Mesenchymal stem cell (in vitro differentiated cells and primary cell): ENCODE results near the gene TMEM178B.

Experiments used
- DNase-seq: peaks from one replicate; pipeline ENCODE4 v3.0.0-alpha.2; 2013
- H2AFZ ChIP-seq: one replicate; pipeline ENCODE4 v1.6.1; 2013; ENCODE audit warnings: low read depth, mild to moderate bottlenecking, control low read depth, inconsistent platforms, low read length, moderate library complexity
- H2AK5ac ChIP-seq: 2 replicates; pipeline ENCODE4 v1.6.1; 2013; ENCODE audit warnings: low read length, moderate library complexity, mild to moderate bottlenecking, inconsistent platforms; ENCODE audit not compliant: severe bottlenecking
- H2BK120ac ChIP-seq: one replicate; pipeline ENCODE4 v1.6.1; 2013; ENCODE audit warnings: low read depth, mild to moderate bottlenecking, inconsistent platforms, low read length, moderate library complexity
- H2BK12ac ChIP-seq, 2 experiments: one replicate each; pipeline ENCODE4 v1.6.1; 2013; ENCODE audit warnings: inconsistent platforms in 2 of 2, low read length in 2 of 2, mild to moderate bottlenecking in 2 of 2, moderate library complexity in 2 of 2, control low read depth in 1 of 2
- H2BK15ac ChIP-seq: one replicate; pipeline ENCODE4 v1.6.1; 2013; ENCODE audit warnings: mild to moderate bottlenecking, low read depth, inconsistent platforms; ENCODE audit not compliant: poor library complexity, severe bottlenecking
- H2BK5ac ChIP-seq: 2 replicates; pipeline ENCODE4 v1.6.1; 2013; ENCODE audit warnings: low read depth, mild to moderate bottlenecking, low read length, control low read depth, inconsistent platforms; ENCODE audit not compliant: poor library complexity, severe bottlenecking
- H3K14ac ChIP-seq, 2 experiments: one replicate each; pipeline ENCODE4 v1.6.1; 2013; ENCODE audit warnings: inconsistent platforms in 2 of 2, low read length in 2 of 2, control low read depth in 1 of 2, mild to moderate bottlenecking in 1 of 2, moderate library complexity in 1 of 2
- H3K18ac ChIP-seq, 2 experiments: one replicate each; pipeline ENCODE4 v1.6.1; 2013; ENCODE audit warnings: inconsistent platforms in 2 of 2, low read length in 2 of 2, control low read depth in 1 of 2, low read depth in 1 of 2, mild to moderate bottlenecking in 1 of 2
- H3K23ac ChIP-seq, 2 experiments: one replicate each; pipeline ENCODE4 v1.6.1; 2013; ENCODE audit warnings: inconsistent platforms in 2 of 2, low read length in 2 of 2, mild to moderate bottlenecking in 2 of 2, moderate library complexity in 2 of 2, control low read depth in 1 of 2
- H3K27ac ChIP-seq: 2 replicates; pipeline ENCODE4 v1.5.1; 2013; ENCODE audit warnings: mild to moderate bottlenecking, moderate library complexity, low read length, control low read depth, inconsistent platforms; ENCODE audit not compliant: poor library complexity, severe bottlenecking
- H3K27me3 ChIP-seq, 2 experiments: 2 replicates each; pipeline versions ENCODE4 v1.6.1 to v1.7.0; 2013; ENCODE audit warnings: low read length in 2 of 2, mild to moderate bottlenecking in 2 of 2, moderate library complexity in 2 of 2, control low read depth in 1 of 2, inconsistent platforms in 1 of 2; ENCODE audit not compliant: control insufficient read depth in 1 of 2, insufficient read depth in 1 of 2
- H3K36me3 ChIP-seq, 2 experiments: 2 replicates each; pipeline versions ENCODE4 v1.6.1 to v1.7.0; 2013; ENCODE audit warnings: low read length in 2 of 2, control low read depth in 1 of 2, inconsistent platforms in 1 of 2, low read depth in 1 of 2, mild to moderate bottlenecking in 1 of 2; ENCODE audit not compliant: insufficient read depth in 2 of 2, control insufficient read depth in 1 of 2
- H3K4ac ChIP-seq, 2 experiments: one replicate each; pipeline ENCODE4 v1.6.1; 2013; ENCODE audit warnings: inconsistent platforms in 2 of 2, low read length in 2 of 2, mild to moderate bottlenecking in 2 of 2, moderate library complexity in 2 of 2, control low read depth in 1 of 2, low read depth in 1 of 2
- H3K4me1 ChIP-seq: 2 replicates; pipeline ENCODE4 v1.6.1; 2013; ENCODE audit warnings: low read depth, low read length, control low read depth; ENCODE audit not compliant: control insufficient read depth, insufficient read depth
- H3K4me2 ChIP-seq: 2 replicates; pipeline ENCODE4 v1.6.1; 2013; ENCODE audit warnings: low read length, mild to moderate bottlenecking, inconsistent platforms; ENCODE audit not compliant: poor library complexity, severe bottlenecking
- H3K4me3 ChIP-seq, 2 experiments: 2 replicates each; pipeline versions ENCODE4 v1.5.1 to v1.7.0; 2013; ENCODE audit warnings: low read length in 2 of 2, mild to moderate bottlenecking in 2 of 2, control low read depth in 1 of 2, low read depth in 1 of 2; ENCODE audit not compliant: insufficient read depth in 1 of 2
- H3K79me1 ChIP-seq: replicated peaks from 2 replicates; pipeline ENCODE4 v1.6.1; 2013; ENCODE audit warnings: mild to moderate bottlenecking, control low read depth, low read length, inconsistent platforms; ENCODE audit not compliant: poor library complexity, severe bottlenecking
- H3K9ac ChIP-seq: 2 replicates; pipeline ENCODE4 v1.7.0; 2013; ENCODE audit warnings: mild to moderate bottlenecking, low read length, moderate library complexity
- H3K9me3 ChIP-seq: 2 replicates; pipeline ENCODE4 v1.7.0; 2013; ENCODE audit warnings: mild to moderate bottlenecking, low read length; ENCODE audit not compliant: control insufficient read depth
- H4K8ac ChIP-seq: one replicate; pipeline ENCODE4 v1.6.1; 2013; ENCODE audit warnings: inconsistent platforms, mild to moderate bottlenecking, low read length, moderate library complexity
- H4K91ac ChIP-seq: one replicate; pipeline ENCODE4 v1.6.1; 2013; ENCODE audit warnings: mild to moderate bottlenecking, low read length, inconsistent platforms
- WGBS: methylation state at CpG from one replicate; pipeline ENCODE4 v1.1.7; 2013; ENCODE audit warnings: mixed read lengths; 5-methylcytosine and 5-hydroxymethylcytosine counted together

Gene TMEM178B

GRCh38 chr7:141387521-141388217 lies 313.8 kb downstream of the TMEM178B start:
- DNase-seq, result no peak
- H3K18ac ChIP-seq, result no peak overlapping the region
- peaks cover 6% of the 10 kb centered on the region for H3K79me1 ChIP-seq
- H3K14ac ChIP-seq, result no peak overlapping the region
- H3K27me3 ChIP-seq, result no peaks in the 10 kb centered on the region
- no peak overlapping the region for H2BK120ac ChIP-seq
- no peak overlapping the region for H2BK5ac ChIP-seq
- H2BK12ac ChIP-seq, result no peak overlapping the region
- no peaks in the 10 kb centered on the region for H3K9me3 ChIP-seq
- H3K4me2 ChIP-seq, result no peak overlapping the region
- H4K91ac ChIP-seq, result no peak overlapping the region
- H3K23ac ChIP-seq, result no peak overlapping the region
- H3K4ac ChIP-seq, result no peak overlapping the region
- H4K8ac ChIP-seq, result no peak overlapping the region
- H3K4me3 ChIP-seq, result no peak overlapping the region
- no peaks in the 10 kb centered on the region for H3K4me1 ChIP-seq
- H2AK5ac ChIP-seq, result no peak overlapping the region
- no peak overlapping the region for H2AFZ ChIP-seq
- H2BK15ac ChIP-seq, result no peak overlapping the region
- H3K36me3 ChIP-seq, result no peaks in the 10 kb centered on the region
- H3K9ac ChIP-seq, result no peak overlapping the region
- WGBS, result 80% methylated on average over 12 of the region's 14 CpGs
- H3K27ac ChIP-seq, result no peak overlapping the region

DNA sequence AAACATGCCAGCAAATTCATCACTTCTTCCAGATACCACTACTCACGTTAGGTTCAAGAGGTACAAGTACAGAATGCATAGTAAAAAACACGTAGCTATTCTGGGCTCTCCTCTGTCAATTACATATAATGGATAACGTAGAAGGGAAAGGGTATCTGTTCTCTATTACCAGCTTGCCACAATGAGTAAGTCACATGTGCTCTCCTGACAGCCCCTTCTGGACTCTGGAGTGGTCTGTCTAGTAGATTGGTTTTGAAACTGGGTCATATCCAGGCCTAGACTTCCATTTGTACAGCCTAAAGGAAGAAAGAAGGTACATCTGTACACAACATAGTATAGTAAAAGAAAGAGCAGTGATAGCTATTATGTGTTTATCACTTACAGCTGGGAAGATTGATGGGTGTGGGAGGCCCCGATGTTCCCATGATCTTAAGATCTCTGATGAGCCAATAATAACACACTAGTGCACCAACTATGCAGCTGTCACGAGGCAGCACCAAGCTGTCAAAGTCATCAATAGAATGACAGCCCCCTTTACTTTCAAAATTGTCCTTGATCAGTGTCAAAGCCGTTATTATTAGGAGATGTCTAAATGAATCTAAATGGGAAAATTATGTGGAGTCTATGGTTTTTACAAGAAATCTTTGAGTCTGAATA lies 315.4 kb downstream of the TMEM178B start:
- H4K91ac ChIP-seq, result no peak overlapping the region
- no peak overlapping the region for H3K4me2 ChIP-seq
- H3K9me3 ChIP-seq, result no peaks in the 10 kb centered on the region
- H3K14ac ChIP-seq, result no peak overlapping the region
- no peak overlapping the region for H4K8ac ChIP-seq
- no peaks in the 10 kb centered on the region for H3K36me3 ChIP-seq
- H3K23ac ChIP-seq, result no peak overlapping the region
- no peak overlapping the region for H3K9ac ChIP-seq
- no peak overlapping the region for H2AFZ ChIP-seq
- no peak overlapping the region for H2BK15ac ChIP-seq
- H3K4ac ChIP-seq, result no peak overlapping the region
- peaks cover 6% of the 10 kb centered on the region for H3K79me1 ChIP-seq
- H2BK120ac ChIP-seq, result no peak overlapping the region
- no peaks in the 10 kb centered on the region for H3K27me3 ChIP-seq
- no peak for DNase-seq
- no peak overlapping the region for H3K18ac ChIP-seq
- 62% methylated on average over 6 of the region's 6 CpGs for WGBS
- H3K4me3 ChIP-seq, result no peak overlapping the region
- H3K27ac ChIP-seq, result no peak overlapping the region
- no peaks in the 10 kb centered on the region for H3K4me1 ChIP-seq
- no peak overlapping the region for H2BK12ac ChIP-seq
- H2AK5ac ChIP-seq, result no peak overlapping the region
- no peak overlapping the region for H2BK5ac ChIP-seq

DNA sequence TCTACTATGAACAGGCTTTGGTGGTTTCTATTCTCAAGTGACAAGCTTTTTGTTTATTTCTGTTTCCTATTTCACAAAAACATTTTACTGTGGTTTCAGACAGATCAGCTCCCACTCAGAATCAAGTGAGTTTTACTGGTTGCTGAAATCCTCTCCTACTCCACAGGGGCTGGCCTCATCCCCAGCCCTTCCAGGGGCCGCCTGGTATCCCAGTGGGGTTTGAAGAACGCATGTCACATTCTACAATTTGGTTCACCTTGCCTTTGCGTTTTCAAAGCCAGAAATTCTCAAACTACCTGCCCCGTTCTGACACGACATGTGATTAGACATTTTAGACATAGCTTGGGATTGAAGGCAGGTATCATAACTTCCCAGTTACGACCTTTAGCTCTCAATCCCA lies 316.5 kb downstream of the TMEM178B start:
- Histone ChIP-seq H3K27me3 (no peaks in the 10 kb centered on the region), H3K4me1 (no peaks in the 10 kb centered on the region), H3K4me3 (no peak overlapping the region), H3K27ac (no peak overlapping the region), H2AFZ (no peak overlapping the region), H3K4me2 (no peak overlapping the region), H2AK5ac (no peak overlapping the region), H3K9ac (no peak overlapping the region), H2BK120ac (no peak overlapping the region), H2BK15ac (no peak overlapping the region), H3K14ac (no peak overlapping the region), H2BK5ac (no peak overlapping the region), H3K23ac (no peak overlapping the region), H3K9me3 (no peaks in the 10 kb centered on the region), H4K91ac (no peak overlapping the region), H3K4ac (no peak overlapping the region), H3K36me3 (no peaks in the 10 kb centered on the region), H3K18ac (no peak overlapping the region), H2BK12ac (no peak overlapping the region), H3K79me1 (peaks cover 6% of the 10 kb centered on the region), H4K8ac (no peak overlapping the region)
- DNase-seq, result no peak
- 74% methylated on average over 5 of the region's 6 CpGs for WGBS

GRCh38 chr7:141393056-141393455 lies 319.2 kb downstream of the TMEM178B start:
- H3K4me2 ChIP-seq, result no peak overlapping the region
- no peak overlapping the region for H3K4ac ChIP-seq
- no peak overlapping the region for H3K18ac ChIP-seq
- no peak overlapping the region for H3K4me3 ChIP-seq
- H3K36me3 ChIP-seq, result no peaks in the 10 kb centered on the region
- H2AFZ ChIP-seq, result no peak overlapping the region
- no peaks in the 10 kb centered on the region for H3K4me1 ChIP-seq
- no peak overlapping the region for H3K23ac ChIP-seq
- H2BK5ac ChIP-seq, result no peak overlapping the region
- H2AK5ac ChIP-seq, result no peak overlapping the region
- H4K8ac ChIP-seq, result no peak overlapping the region
- no peak overlapping the region for H3K14ac ChIP-seq
- H2BK15ac ChIP-seq, result no peak overlapping the region
- H2BK120ac ChIP-seq, result no peak overlapping the region
- H3K27me3 ChIP-seq, result no peaks in the 10 kb centered on the region
- no peak overlapping the region for H2BK12ac ChIP-seq
- H3K9me3 ChIP-seq, result no peaks in the 10 kb centered on the region
- no peak overlapping the region for H3K27ac ChIP-seq
- DNase-seq, result no peak
- no peak overlapping the region for H3K9ac ChIP-seq
- H4K91ac ChIP-seq, result no peak overlapping the region
- peaks cover 2% of the 10 kb centered on the region for H3K79me1 ChIP-seq
- 57% methylated on average over 3 of the region's 4 CpGs for WGBS
